PC-9 (cell line): Measurements from ENCODE around the gene MRFAP1.

ENCODE experiments used
- EZH2 ChIP-seq: fragments of 200-600 bp; sonication (generic); IDR thresholded peaks from 2 replicates; pipeline ENCODE4 v1.8.0; 2017; ENCODE audit warnings: antibody characterized with exemption, low read depth
- TF ChIP-seq, protein P1 (sequence below): fragments of 200-600 bp; sonication (generic); conservative IDR thresholded peaks from 2 replicates; pipeline ENCODE4 v1.6.1; 2017; ENCODE audit warnings: mixed run types, antibody characterized with exemption, mild to moderate bottlenecking, moderate library complexity

DNA sequence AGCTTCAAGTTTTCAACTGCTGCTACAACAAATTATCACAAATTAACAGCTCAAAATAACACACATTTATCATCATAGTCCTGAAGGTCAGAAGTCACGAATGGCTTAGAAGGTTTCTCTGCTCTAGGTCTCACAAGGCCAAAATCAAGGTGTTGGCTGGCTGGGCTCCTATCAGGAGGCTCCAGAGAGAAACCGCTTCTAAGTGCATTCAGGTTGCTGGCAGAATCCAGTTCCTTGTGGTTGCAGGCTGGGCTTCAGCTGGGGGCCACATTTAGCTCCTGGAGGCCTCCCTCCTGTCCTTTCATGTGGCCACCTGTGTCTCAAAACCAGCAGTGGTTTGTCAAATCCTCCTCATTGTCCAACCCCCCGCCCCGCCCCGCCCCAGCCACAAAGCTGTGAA is 15.4 kb downstream of the MRFAP1 start:
- TF ChIP-seq, protein P1, sequence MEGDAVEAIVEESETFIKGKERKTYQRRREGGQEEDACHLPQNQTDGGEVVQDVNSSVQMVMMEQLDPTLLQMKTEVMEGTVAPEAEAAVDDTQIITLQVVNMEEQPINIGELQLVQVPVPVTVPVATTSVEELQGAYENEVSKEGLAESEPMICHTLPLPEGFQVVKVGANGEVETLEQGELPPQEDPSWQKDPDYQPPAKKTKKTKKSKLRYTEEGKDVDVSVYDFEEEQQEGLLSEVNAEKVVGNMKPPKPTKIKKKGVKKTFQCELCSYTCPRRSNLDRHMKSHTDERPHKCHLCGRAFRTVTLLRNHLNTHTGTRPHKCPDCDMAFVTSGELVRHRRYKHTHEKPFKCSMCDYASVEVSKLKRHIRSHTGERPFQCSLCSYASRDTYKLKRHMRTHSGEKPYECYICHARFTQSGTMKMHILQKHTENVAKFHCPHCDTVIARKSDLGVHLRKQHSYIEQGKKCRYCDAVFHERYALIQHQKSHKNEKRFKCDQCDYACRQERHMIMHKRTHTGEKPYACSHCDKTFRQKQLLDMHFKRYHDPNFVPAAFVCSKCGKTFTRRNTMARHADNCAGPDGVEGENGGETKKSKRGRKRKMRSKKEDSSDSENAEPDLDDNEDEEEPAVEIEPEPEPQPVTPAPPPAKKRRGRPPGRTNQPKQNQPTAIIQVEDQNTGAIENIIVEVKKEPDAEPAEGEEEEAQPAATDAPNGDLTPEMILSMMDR: no peak
- no peak for TF ChIP-seq EZH2
